Neuronal stem cell (in vitro differentiated cells): ENCODE measurements around the gene ZNF747.

Source experiments
- DNase-seq: peaks from one replicate; pipeline ENCODE4 v3.0.0-alpha.2; 2013; ENCODE audit warnings: low spot score
- H2AFZ ChIP-seq: one replicate; pipeline ENCODE4 v1.6.1; 2013; ENCODE audit warnings: mild to moderate bottlenecking, low read length, inconsistent platforms
- H2AK5ac ChIP-seq: 2 replicates; pipeline ENCODE4 v1.6.1; 2013; ENCODE audit warnings: low read depth, mild to moderate bottlenecking, inconsistent platforms, low read length, moderate library complexity, mixed read lengths
- H2BK120ac ChIP-seq: 2 replicates; pipeline ENCODE4 v1.6.1; 2013; ENCODE audit warnings: low read depth, mild to moderate bottlenecking, inconsistent platforms, low read length, moderate library complexity, mixed read lengths
- H2BK12ac ChIP-seq: one replicate; pipeline ENCODE4 v1.6.1; 2013; ENCODE audit warnings: low read length, inconsistent platforms
- H2BK15ac ChIP-seq: 2 replicates; pipeline ENCODE4 v1.6.1; 2013; ENCODE audit warnings: mild to moderate bottlenecking, low read length, inconsistent platforms, mixed read lengths
- H2BK5ac ChIP-seq: one replicate; pipeline ENCODE4 v1.6.1; 2013; ENCODE audit warnings: inconsistent platforms, mild to moderate bottlenecking, low read length, moderate library complexity
- H3K14ac ChIP-seq: one replicate; pipeline ENCODE4 v1.6.1; 2013; ENCODE audit warnings: low read length, inconsistent platforms
- H3K18ac ChIP-seq: 2 replicates; pipeline ENCODE4 v1.6.1; 2013; ENCODE audit warnings: low read length, inconsistent platforms
- H3K23ac ChIP-seq: 2 replicates; pipeline ENCODE4 v1.6.1; 2013; ENCODE audit warnings: low read depth, mild to moderate bottlenecking, mixed read lengths, low read length, inconsistent platforms; ENCODE audit not compliant: poor library complexity
- H3K27ac ChIP-seq: replicated peaks from 3 replicates; pipeline ENCODE4 v1.5.1; 2013; ENCODE audit warnings: low read length, inconsistent platforms
- H3K27me3 ChIP-seq, 3 experiments: 2 replicates each; pipeline ENCODE4 v1.6.1; 2013; ENCODE audit warnings: low read length in 3 of 3, mild to moderate bottlenecking in 2 of 3, inconsistent platforms in 1 of 3, low read depth in 1 of 3, mixed read lengths in 1 of 3, moderate library complexity in 1 of 3; ENCODE audit not compliant: control insufficient read depth in 3 of 3, insufficient read depth in 3 of 3
- H3K36me3 ChIP-seq, 2 donors: replicated peaks in 1 of 2; 2 replicates each; pipeline ENCODE4 v1.6.1; 2013; ENCODE audit warnings: low read length in 2 of 2; ENCODE audit not compliant: control insufficient read depth in 2 of 2, insufficient read depth in 2 of 2
- H3K4ac ChIP-seq: 2 replicates; pipeline ENCODE4 v1.6.1; 2013; ENCODE audit warnings: inconsistent platforms, mild to moderate bottlenecking, low read length, moderate library complexity
- H3K4me1 ChIP-seq, 2 donors: 1 replicate in 1 of 2; 2 replicates in 1 of 2; pipeline ENCODE4 v1.6.1; 2013; ENCODE audit warnings: low read length in 2 of 2, low read depth in 1 of 2; ENCODE audit not compliant: control insufficient read depth in 2 of 2, insufficient read depth in 1 of 2
- H3K4me2 ChIP-seq: one replicate; pipeline ENCODE4 v1.6.1; 2013; ENCODE audit warnings: mild to moderate bottlenecking, low read length, inconsistent platforms; ENCODE audit not compliant: insufficient read depth, poor library complexity, severe bottlenecking
- H3K4me3 ChIP-seq, 2 donors: 2 replicates each; pipeline ENCODE4 v1.5.1; 2013; ENCODE audit warnings: low read length in 2 of 2, mild to moderate bottlenecking in 2 of 2, inconsistent platforms in 1 of 2, moderate library complexity in 1 of 2
- H3K79me1 ChIP-seq: one replicate; pipeline ENCODE4 v1.6.1; 2013; ENCODE audit warnings: low read depth, mild to moderate bottlenecking, inconsistent platforms, low read length, moderate library complexity
- H3K9ac ChIP-seq: one replicate; pipeline ENCODE4 v1.6.1; 2013; ENCODE audit warnings: mild to moderate bottlenecking, low read depth, low read length, inconsistent platforms; ENCODE audit not compliant: poor library complexity
- H3K9me3 ChIP-seq, 2 donors: replicated peaks in 1 of 2; 2 replicates each; pipeline versions ENCODE3 to v1.6.1; 2013; ENCODE audit warnings: low read length in 2 of 2, mild to moderate bottlenecking in 2 of 2, inconsistent platforms in 1 of 2, low read depth in 1 of 2, mixed read lengths in 1 of 2, moderate library complexity in 1 of 2; ENCODE audit not compliant: control insufficient read depth in 2 of 2, insufficient read depth in 1 of 2
- H4K8ac ChIP-seq: one replicate; pipeline ENCODE4 v1.6.1; 2013; ENCODE audit warnings: low read depth, mild to moderate bottlenecking, inconsistent platforms, low read length, moderate library complexity
- H4K91ac ChIP-seq: one replicate; pipeline ENCODE4 v1.6.1; 2013; ENCODE audit warnings: low read length, low read depth, mild to moderate bottlenecking, inconsistent platforms; ENCODE audit not compliant: poor library complexity
- WGBS, 2 donors: extraction: QIAGEN DNeasy Blood & Tissue Kit; methylation state at CpG; one replicate each; pipeline ENCODE4 v1.1.7; 2013; ENCODE audit warnings: missing lambda C conversion rate in 2 of 2, mixed read lengths in 1 of 2; ENCODE audit not compliant: insufficient read length in 2 of 2, insufficient replicate concordance in 1 of 2; ENCODE audit errors: extremely low coverage in 2 of 2; 5-methylcytosine and 5-hydroxymethylcytosine counted together

Gene ZNF747

DNA sequence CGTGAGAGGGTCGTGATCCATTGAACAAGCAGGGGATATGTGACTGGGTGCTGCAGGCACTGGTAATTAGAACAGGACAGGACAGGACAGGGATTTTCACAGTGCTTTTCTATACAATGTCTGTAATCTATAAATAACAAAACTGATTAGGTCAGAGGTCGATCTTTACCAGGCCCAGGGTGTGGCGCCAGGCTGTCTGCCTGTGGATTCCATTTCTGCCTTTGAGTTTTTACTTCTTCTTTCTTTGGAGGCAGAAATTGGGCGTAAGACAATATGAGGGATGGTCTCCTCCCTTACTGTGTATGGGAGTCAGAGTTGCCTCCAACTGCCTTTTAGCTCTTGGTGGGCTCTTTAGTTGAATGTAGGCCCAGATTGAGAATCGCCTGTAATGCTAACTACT lies 25.0 kb upstream of the ZNF747 start:
- Histone ChIP-seq H3K4ac (no peak overlapping the region), H3K9ac (no peak overlapping the region), H3K36me3 (peaks cover 7 to 19% of the 10 kb centered on the region in 2 donors), H4K91ac (no peak overlapping the region), H3K4me3 (no peak overlapping the region), H2AFZ (no peak overlapping the region), H2BK12ac (no peak overlapping the region), H3K27me3 (peaks cover 0 to 7% (median 0%) of the 10 kb centered on the region in 3 experiments), H2BK120ac (no peak overlapping the region), H2AK5ac (no peak overlapping the region), H4K8ac (no peak overlapping the region), H3K14ac (no peak overlapping the region), H3K9me3 (no peaks in the 10 kb centered on the region), H2BK5ac (no peak overlapping the region), H3K4me2 (no peak overlapping the region), H3K4me1 (peaks cover 6 to 7% of the 10 kb centered on the region in 2 donors), H3K79me1 (peaks cover 9% of the 10 kb centered on the region), H2BK15ac (no peak overlapping the region), H3K18ac (no peak overlapping the region), H3K27ac (no peak overlapping the region), H3K23ac (no peak overlapping the region)
- DNase-seq, result no peak
- WGBS, 2 donors, result no CpG with 5 or more reads among the region's 6 CpGs

- H3K4me2 ChIP-seq, result peak overlapping the region; percentile 26
- H4K8ac ChIP-seq, result no peak overlapping the region
- peak overlapping the region; percentile 93 for H3K27ac ChIP-seq
- H3K9me3 ChIP-seq, result no peaks in the 10 kb centered on the region
- H3K36me3 ChIP-seq, result peaks cover 11 to 27% of the 10 kb centered on the region in 2 donors
- no CpG with 5 or more reads among the region's 21 CpGs for WGBS, 2 donors
- no peak for DNase-seq
- H2BK15ac ChIP-seq, result peak overlapping the region; percentile 82
- peak overlapping the region; percentile 31 to 44 for H3K4me3 ChIP-seq
- peaks cover 6 to 7% of the 10 kb centered on the region in 2 donors for H3K4me1 ChIP-seq
- H2AK5ac ChIP-seq, result peak overlapping the region; percentile 98
- no peak overlapping the region for H3K9ac ChIP-seq
- H2BK12ac ChIP-seq, result peak overlapping the region; percentile 16
- peak overlapping the region; percentile 23 for H3K4ac ChIP-seq
- H3K23ac ChIP-seq, result no peak overlapping the region
- peak overlapping the region; percentile 99 for H2BK5ac ChIP-seq
- H2AFZ ChIP-seq, result peak overlapping the region; percentile 95
- peaks cover 9% of the 10 kb centered on the region for H3K79me1 ChIP-seq
- peak overlapping the region; percentile 74 for H3K18ac ChIP-seq
- peaks cover 0 to 7% (median 0%) of the 10 kb centered on the region in 3 experiments for H3K27me3 ChIP-seq
- no peak overlapping the region for H2BK120ac ChIP-seq
- H3K14ac ChIP-seq, result no peak overlapping the region
- H4K91ac ChIP-seq, result peak overlapping the region; percentile 92
Measured at GRCh38 chr16:30558789-30559377, 24.2 kb upstream of the ZNF747 start.

DNA sequence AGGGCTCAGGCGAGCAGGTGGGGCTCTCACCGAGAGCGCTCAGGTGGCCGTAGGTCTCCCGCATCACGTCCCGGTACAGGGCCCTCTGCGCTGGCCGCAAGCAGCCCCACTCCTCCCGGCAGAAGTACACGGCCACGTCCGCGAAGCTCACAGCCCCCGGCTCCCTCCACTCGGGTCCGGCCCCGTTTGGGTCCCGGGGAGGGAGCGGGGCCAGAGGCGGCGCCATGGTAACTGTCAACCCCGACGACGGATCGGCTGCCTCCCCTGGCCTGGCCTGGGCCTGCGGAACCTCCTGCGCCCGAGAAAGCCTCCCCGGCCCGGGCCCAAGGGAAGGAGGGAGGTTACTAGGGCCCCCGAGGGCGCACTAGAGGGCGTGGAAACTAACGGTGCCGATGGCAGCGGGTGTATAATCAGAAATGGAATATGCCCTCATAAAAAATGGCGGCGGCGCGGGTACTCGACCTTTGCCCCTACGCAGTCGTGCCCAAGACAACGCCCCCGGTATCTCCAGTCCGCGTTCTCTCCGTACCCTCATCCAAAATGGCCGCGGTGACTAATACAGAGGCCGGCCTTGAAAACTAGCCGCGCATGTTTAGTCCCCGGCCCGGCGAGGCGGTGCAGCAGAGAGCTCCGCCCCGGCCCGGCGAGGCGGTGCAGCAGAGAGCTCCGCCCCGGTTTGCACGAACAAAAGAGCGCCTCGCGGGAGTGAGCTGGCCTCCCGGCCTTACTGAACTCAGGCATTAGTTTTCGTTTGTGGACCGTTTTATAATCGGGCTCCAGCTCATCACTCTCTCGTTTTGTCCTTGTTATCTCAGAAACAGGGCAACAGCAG lies 23.5 kb upstream of the ZNF747 start, which contains the start of gene ZNF764:
Gene ZNF764, minus strand, starts transcription at position 418 of the 832 bp plus-strand sequence. Its CDS starts 192 bp downstream, at position 226.
- Histone ChIP-seq H3K79me1 (peaks cover 9% of the 10 kb centered on the region), H4K91ac (peak within 1 kb of the TSS; percentile 94), H3K36me3 (peaks cover 11 to 34% of the 10 kb centered on the region in 2 donors), H3K4me3 (peak within 1 kb of the TSS; percentile 85 to 95), H3K23ac (peak within 1 kb of the TSS; percentile 96), H4K8ac (no peak within 1 kb of the TSS), H3K9ac (peak within 1 kb of the TSS; percentile 94), H3K4me2 (peak within 1 kb of the TSS; percentile 87), H2BK120ac (peak within 1 kb of the TSS; percentile 76), H3K4me1 (peaks cover 6 to 7% of the 10 kb centered on the region in 2 donors), H3K18ac (peak within 1 kb of the TSS; percentile 94), H3K27me3 (peaks cover 0 to 7% (median 0%) of the 10 kb centered on the region in 3 experiments), H2BK15ac (peak within 1 kb of the TSS; percentile 82), H2BK5ac (peak within 1 kb of the TSS; percentile 99), H3K14ac (peak within 1 kb of the TSS; percentile 82), H3K9me3 (no peaks in the 10 kb centered on the region), H2AFZ (peak within 1 kb of the TSS; percentile 95), H3K27ac (peak within 1 kb of the TSS; percentile 95), H2AK5ac (peak within 1 kb of the TSS; percentile 98), H3K4ac (peak within 1 kb of the TSS; percentile 26), H2BK12ac (peak within 1 kb of the TSS; percentile 16)
- WGBS, 2 donors, result no CpG with 5 or more reads among the region's 74 CpGs
- peak; percentile 95 for DNase-seq

GRCh38 chr16:30557707-30557956 lies 23.0 kb upstream of the ZNF747 start:
- H3K9ac ChIP-seq, result peak overlapping the region; percentile 94
- no CpG with 5 or more reads among the region's 17 CpGs for WGBS, 2 donors
- H3K4me2 ChIP-seq, result peak overlapping the region; percentile 87
- H3K14ac ChIP-seq, result peak overlapping the region; percentile 82
- H2AK5ac ChIP-seq, result peak overlapping the region; percentile 78
- peaks cover 12 to 39% of the 10 kb centered on the region in 2 donors for H3K36me3 ChIP-seq
- peak overlapping the region; percentile 94 for H3K18ac ChIP-seq
- peak overlapping the region; percentile 95 for H2AFZ ChIP-seq
- H2BK12ac ChIP-seq, result no peak overlapping the region
- no peaks in the 10 kb centered on the region for H3K9me3 ChIP-seq
- DNase-seq, result peak; percentile 17
- H3K4me1 ChIP-seq, result peaks cover 6 to 7% of the 10 kb centered on the region in 2 donors
- H3K23ac ChIP-seq, result peak overlapping the region; percentile 96
- H3K27ac ChIP-seq, result peak overlapping the region; percentile 95
- peak overlapping the region; percentile 76 for H2BK120ac ChIP-seq
- peaks cover 0 to 7% (median 0%) of the 10 kb centered on the region in 3 experiments for H3K27me3 ChIP-seq
- H3K79me1 ChIP-seq, result peaks cover 10% of the 10 kb centered on the region
- peak overlapping the region; percentile 85 to 95 for H3K4me3 ChIP-seq
- peak overlapping the region; percentile 99 for H2BK5ac ChIP-seq
- no peak overlapping the region for H4K8ac ChIP-seq
- peak overlapping the region; percentile 94 for H4K91ac ChIP-seq
- no peak overlapping the region for H2BK15ac ChIP-seq
- no peak overlapping the region for H3K4ac ChIP-seq
